BLaER1 (cell line): ENCODE measurements around the gene CITED2.

Experiments used
- H3K27ac ChIP-seq: shearing (Covaris generic); formaldehyde crosslinking; 2 replicates; pipeline ENCODE4 v1.8.1; 2022
- H3K27me3 ChIP-seq: shearing (Covaris generic); formaldehyde crosslinking; 2 replicates; pipeline ENCODE4 v1.8.1; 2022
- H3K36me3 ChIP-seq: shearing (Covaris generic); formaldehyde crosslinking; 2 replicates; pipeline ENCODE4 v1.8.1; 2022
- H3K4me1 ChIP-seq: shearing (Covaris generic); formaldehyde crosslinking; 2 replicates; pipeline ENCODE4 v1.8.1; 2022
- H3K4me2 ChIP-seq: shearing (Covaris generic); formaldehyde crosslinking; 2 replicates; pipeline ENCODE4 v1.8.1; 2022
- H3K4me3 ChIP-seq: shearing (Covaris generic); formaldehyde crosslinking; 2 replicates; pipeline ENCODE4 v1.8.1; 2022
- H3K9ac ChIP-seq: shearing (Covaris generic); formaldehyde crosslinking; 2 replicates; pipeline ENCODE4 v1.8.1; 2022
- H3K9me3 ChIP-seq: shearing (Covaris generic); formaldehyde crosslinking; 2 replicates; pipeline ENCODE4 v1.8.1; 2022
- H4K20me1 ChIP-seq: shearing (Covaris generic); formaldehyde crosslinking; 2 replicates; pipeline ENCODE4 v1.8.1; 2022
- Cebpa-rat ChIP-seq: shearing (Covaris generic); IDR thresholded peaks from 2 replicates; pipeline ENCODE4 v1.8.1; 2022

The CITED2 gene

DNA sequence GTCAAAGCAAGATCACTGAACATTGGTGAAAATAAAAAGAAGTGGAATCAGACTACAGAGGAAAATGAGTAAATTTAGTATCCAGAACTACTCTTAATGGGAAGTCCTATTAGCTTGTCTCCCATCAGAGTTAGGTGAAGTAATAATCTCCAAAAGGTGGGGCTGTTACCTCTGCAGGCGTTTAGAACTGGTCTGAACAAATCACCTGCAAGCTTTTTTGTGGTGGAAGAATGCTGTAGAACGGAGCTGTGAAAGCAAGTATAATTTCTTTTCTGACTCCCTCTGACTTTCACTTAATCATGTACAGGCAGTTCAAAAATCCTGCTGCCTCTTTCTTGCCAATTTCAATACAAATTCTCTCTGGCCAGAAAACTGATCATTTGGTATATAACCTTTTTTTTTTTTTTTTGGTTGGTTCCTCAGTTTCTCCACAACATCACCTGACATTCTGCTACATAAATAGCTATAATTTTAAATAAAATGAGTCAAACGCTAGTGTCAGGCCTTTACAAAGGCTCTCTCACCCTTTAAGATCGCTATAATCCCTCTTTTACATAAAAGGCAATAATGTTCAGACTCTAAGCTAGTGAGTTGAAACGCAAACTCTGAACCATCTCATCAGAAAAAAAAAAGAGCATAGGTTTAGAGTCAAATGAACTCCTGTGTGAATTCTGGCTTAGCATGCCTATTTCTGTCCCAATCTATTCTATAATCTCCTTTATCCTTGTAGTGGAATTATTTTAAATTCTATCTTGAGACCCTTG is 38.8 kb downstream of the CITED2 start:
- no peak overlapping the region for H3K27ac ChIP-seq
- H3K4me1 ChIP-seq = peaks cover 6% of the 10 kb centered on the region; the same call in 1 of the 2 replicates
- no peak overlapping the region for H3K9ac ChIP-seq
- H3K36me3 ChIP-seq = no peaks in the 10 kb centered on the region
- no peak overlapping the region for H3K4me2 ChIP-seq
- TF ChIP-seq Cebpa-rat = no peak
- H3K9me3 ChIP-seq = no peaks in the 10 kb centered on the region
- no peak overlapping the region for H3K4me3 ChIP-seq
- H3K27me3 ChIP-seq = no peaks in the 10 kb centered on the region
- no peaks in the 10 kb centered on the region for H4K20me1 ChIP-seq

- H3K4me3 ChIP-seq = no peak overlapping the region
Observed at GRCh38 chr6:139334806-139335446, 39.5 kb downstream of the CITED2 start.

GRCh38 chr6:139330826-139331500 is 43.5 kb downstream of the CITED2 start:
- Histone ChIP-seq H4K20me1 (no peaks in the 10 kb centered on the region), H3K27me3 (no peaks in the 10 kb centered on the region), H3K36me3 (no peaks in the 10 kb centered on the region), H3K27ac (no peak overlapping the region), H3K4me2 (no peak overlapping the region), H3K4me3 (no peak overlapping the region), H3K9me3 (peaks cover 5% of the 10 kb centered on the region; the same call in 1 of the 2 replicates), H3K9ac (no peak overlapping the region), H3K4me1 (peaks cover 16% of the 10 kb centered on the region)
- no peak for TF ChIP-seq Cebpa-rat

More at GRCh38 chr6:139334806-139335446, 39.5 kb downstream of the CITED2 start:
- no peak overlapping the region for H3K9ac ChIP-seq
- no peaks in the 10 kb centered on the region for H3K36me3 ChIP-seq
- no peak overlapping the region for H3K4me2 ChIP-seq
- no peaks in the 10 kb centered on the region for H4K20me1 ChIP-seq
- no peaks in the 10 kb centered on the region for H3K27me3 ChIP-seq
- no peak overlapping the region for H3K27ac ChIP-seq
- peaks cover 6% of the 10 kb centered on the region; the same call in 1 of the 2 replicates for H3K4me1 ChIP-seq
- no peak for TF ChIP-seq Cebpa-rat
- no peaks in the 10 kb centered on the region for H3K9me3 ChIP-seq

DNA sequence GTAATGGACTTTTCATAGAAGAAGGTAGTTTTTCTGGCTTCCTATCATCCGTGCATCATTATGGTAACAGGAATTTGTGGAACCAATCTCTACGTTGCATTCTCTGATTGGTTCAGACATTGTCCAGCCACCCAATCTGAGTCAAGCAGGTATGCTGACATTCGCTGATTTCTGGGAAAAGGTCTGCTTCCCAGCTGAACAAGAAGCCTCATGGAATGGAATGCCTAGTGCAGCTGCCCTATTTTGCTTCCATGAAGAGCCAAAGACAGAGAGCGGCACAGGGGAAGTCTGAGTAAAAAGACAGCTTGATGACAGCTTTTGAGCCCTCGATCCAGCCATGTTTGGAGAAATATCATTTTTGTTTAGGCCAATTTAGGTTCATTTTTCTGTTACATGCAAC is 44.1 kb downstream of the CITED2 start:
- H3K9ac ChIP-seq = no peak overlapping the region
- H3K36me3 ChIP-seq = no peaks in the 10 kb centered on the region
- H3K27ac ChIP-seq = no peak overlapping the region
- no peak for TF ChIP-seq Cebpa-rat
- peaks cover 22% of the 10 kb centered on the region for H3K4me1 ChIP-seq
- H3K9me3 ChIP-seq = peaks cover 5% of the 10 kb centered on the region; the same call in 1 of the 2 replicates
- no peaks in the 10 kb centered on the region for H3K27me3 ChIP-seq
- no peak overlapping the region for H3K4me2 ChIP-seq
- no peaks in the 10 kb centered on the region for H4K20me1 ChIP-seq
- no peak overlapping the region for H3K4me3 ChIP-seq

- Histone ChIP-seq H3K9ac (no peak overlapping the region), H3K4me3 (no peak overlapping the region), H3K27ac (no peak overlapping the region), H3K9me3 (peaks cover 5% of the 10 kb centered on the region; the same call in 1 of the 2 replicates), H3K27me3 (no peaks in the 10 kb centered on the region), H3K4me1 (peaks cover 33% of the 10 kb centered on the region), H4K20me1 (no peaks in the 10 kb centered on the region), H3K4me2 (no peak overlapping the region), H3K36me3 (no peaks in the 10 kb centered on the region)
- no peak for TF ChIP-seq Cebpa-rat
Observed at GRCh38 chr6:139329224-139329623, 45.2 kb downstream of the CITED2 start.

DNA sequence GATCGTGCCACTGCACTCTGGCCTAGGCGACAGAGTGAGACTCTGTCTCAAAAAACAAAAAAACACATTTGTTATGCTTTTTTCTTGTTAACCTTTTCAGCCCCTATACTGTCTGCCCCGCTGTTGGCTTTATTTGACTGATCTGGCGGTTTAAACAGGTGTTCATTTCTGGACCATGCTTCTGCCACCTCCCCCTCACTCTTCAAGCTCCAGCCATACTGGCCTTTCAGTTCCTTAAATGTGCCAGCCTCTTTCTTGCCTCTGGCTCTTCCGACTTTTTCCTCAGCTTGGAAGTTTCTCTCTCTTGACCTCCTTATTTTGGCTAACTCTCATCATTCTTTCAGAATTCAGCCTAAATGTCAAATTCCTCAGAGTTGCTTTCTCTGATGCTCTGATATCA is 47.4 kb downstream of the CITED2 start:
- H3K4me2 ChIP-seq = peak overlapping the region; percentile 80
- TF ChIP-seq Cebpa-rat = no peak

DNA sequence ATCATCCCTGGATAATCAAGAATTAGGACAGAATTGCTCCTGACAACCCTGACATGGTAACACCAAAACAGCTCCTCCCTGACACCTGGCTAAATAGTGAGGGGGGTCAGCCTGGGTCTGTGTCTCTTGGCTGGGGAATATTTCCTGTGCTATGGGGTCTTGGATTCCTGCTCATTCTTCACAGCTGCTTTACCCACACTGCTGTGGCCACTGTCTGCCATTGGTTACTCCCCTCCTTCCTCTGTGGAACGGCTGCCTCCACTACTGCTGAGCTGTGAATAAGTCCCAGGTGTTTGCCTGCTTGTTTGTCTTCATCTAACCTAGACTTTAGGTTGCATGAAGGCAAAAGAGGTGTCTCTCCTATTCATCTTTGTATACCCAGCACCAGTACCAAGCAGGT is 48.8 kb downstream of the CITED2 start:
- H3K4me2 ChIP-seq = peak overlapping the region; percentile 80
- H3K27ac ChIP-seq = peak overlapping the region; percentile 92

More for the DNA sequence above, 47.4 kb downstream of the CITED2 start:
- Histone ChIP-seq H3K27me3 (no peaks in the 10 kb centered on the region), H4K20me1 (no peaks in the 10 kb centered on the region), H3K9ac (no peak overlapping the region), H3K36me3 (no peaks in the 10 kb centered on the region; the same call in 1 of the 2 replicates), H3K4me1 (peaks cover 52% of the 10 kb centered on the region), H3K4me3 (no peak overlapping the region), H3K9me3 (peaks cover 16% of the 10 kb centered on the region; the same call in 1 of the 2 replicates), H3K27ac (peak overlapping the region; percentile 92)

GRCh38 chr6:139325125-139325524 is 49.3 kb downstream of the CITED2 start:
- Histone ChIP-seq H3K27ac (peak overlapping the region; percentile 92), H3K9me3 (peaks cover 29% of the 10 kb centered on the region), H3K9ac (peak overlapping the region; percentile 72), H3K4me1 (peaks cover 63% of the 10 kb centered on the region), H4K20me1 (no peaks in the 10 kb centered on the region), H3K27me3 (no peaks in the 10 kb centered on the region), H3K36me3 (no peaks in the 10 kb centered on the region; the same call in 1 of the 2 replicates), H3K4me3 (0 out of 2 replicates have a peak overlapping the region, but pooled peaks have one; percentile 13), H3K4me2 (peak overlapping the region; percentile 80)
- no peak for TF ChIP-seq Cebpa-rat

More for the DNA sequence above, 48.8 kb downstream of the CITED2 start:
- Histone ChIP-seq H3K4me3 (0 out of 2 replicates have a peak overlapping the region, but pooled peaks have one; percentile 13), H3K4me1 (peaks cover 63% of the 10 kb centered on the region), H3K9ac (peak overlapping the region; percentile 72), H4K20me1 (no peaks in the 10 kb centered on the region), H3K36me3 (no peaks in the 10 kb centered on the region; the same call in 1 of the 2 replicates), H3K9me3 (peaks cover 27% of the 10 kb centered on the region), H3K27me3 (no peaks in the 10 kb centered on the region)
- TF ChIP-seq Cebpa-rat = no peak

- no peak for TF ChIP-seq Cebpa-rat
- peak overlapping the region; percentile 72 for H3K9ac ChIP-seq
- peaks cover 4% of the 10 kb centered on the region; the same call in 1 of the 2 replicates for H3K36me3 ChIP-seq
- H3K4me1 ChIP-seq = peaks cover 63% of the 10 kb centered on the region
- H3K9me3 ChIP-seq = peaks cover 33% of the 10 kb centered on the region
- H3K4me2 ChIP-seq = peak overlapping the region; percentile 80
- H4K20me1 ChIP-seq = no peaks in the 10 kb centered on the region
- H3K27me3 ChIP-seq = no peaks in the 10 kb centered on the region
- peak overlapping the region; percentile 92 for H3K27ac ChIP-seq
- H3K4me3 ChIP-seq = peak overlapping the region; percentile 5; the same call in 1 of the 2 replicates
Observed at GRCh38 chr6:139324301-139324555, 50.2 kb downstream of the CITED2 start.
